HG02642 (cell line): ENCODE data around the gene C2CD3.
"Not testable (repeated sequence)": the region's sequence is repeated elsewhere in the genome, so short reads cannot be mapped to it uniquely, and the experiment has no call there.

Experiments used
- ATAC-seq: cut with Tn5 transposase; IDR thresholded peaks from one replicate; pipeline ENCODE4 v1.9.1; 2021; ENCODE audit warnings: mild to moderate bottlenecking; ENCODE audit not compliant: unreplicated experiment, poor library complexity

C2CD3 gene

DNA sequence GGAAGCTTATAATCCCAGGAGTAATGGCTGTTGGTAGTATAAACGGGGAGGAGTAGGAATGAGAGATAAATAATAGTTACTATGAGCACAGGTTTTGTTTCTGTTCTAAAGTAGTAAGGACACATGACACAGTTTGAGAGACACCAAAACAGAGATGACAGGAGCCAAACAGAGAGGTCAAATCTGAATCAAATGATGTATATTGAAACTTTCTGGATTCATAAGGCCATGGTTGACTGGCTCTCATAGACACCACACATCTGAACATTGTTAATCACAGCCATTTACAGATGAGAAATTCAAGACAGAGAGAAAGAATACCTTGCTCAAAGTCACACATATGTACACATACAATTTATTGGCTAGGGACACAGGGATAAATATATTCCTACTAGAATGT, 98.5 kb downstream of the C2CD3 start:
- ATAC-seq = no peak

GRCh38 chr11:74070723-74071492, 99.9 kb downstream of the C2CD3 start:
- ATAC-seq = no peak

DNA sequence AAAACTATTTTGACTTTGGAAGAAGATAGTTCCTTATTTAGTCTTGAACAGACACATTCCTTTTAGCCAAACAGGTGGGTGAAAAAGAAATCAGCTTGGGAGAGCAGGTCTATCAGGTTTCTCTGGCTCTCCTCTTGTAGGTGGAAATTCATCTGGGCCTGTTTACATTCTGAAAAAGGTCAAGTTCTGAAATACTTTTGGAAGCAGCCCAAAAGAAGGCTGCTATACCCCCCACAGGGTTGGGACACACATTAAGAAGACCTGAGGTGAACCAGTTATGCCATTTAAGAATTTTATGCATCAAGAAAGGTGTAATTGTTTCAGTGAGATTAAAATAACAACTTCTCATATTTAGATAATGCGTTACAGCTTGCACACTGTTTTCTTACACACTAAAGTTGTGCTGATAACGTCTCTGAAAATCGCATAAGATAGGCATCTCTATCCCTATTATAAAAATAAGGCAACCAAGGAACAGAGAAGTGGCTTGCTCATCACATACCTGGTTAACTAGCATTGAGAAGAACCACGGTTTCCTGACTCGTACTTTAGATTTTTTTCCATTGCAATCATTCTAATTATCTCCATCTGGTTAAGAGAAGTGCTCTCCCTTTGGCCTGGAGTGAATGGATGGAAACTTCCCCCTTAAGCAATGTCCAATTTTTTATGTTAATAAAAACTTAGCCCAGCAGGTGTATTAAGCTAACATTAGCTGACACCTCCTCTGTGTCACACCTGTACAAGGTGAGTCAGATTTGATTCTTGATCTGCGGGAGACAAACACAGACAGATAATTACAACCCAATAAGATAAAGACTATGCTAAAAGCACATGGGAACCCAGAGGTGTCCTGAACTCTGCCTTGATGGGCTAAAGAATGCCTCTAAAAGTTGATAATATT, 101.4 kb downstream of the C2CD3 start:
- no peak for ATAC-seq

DNA sequence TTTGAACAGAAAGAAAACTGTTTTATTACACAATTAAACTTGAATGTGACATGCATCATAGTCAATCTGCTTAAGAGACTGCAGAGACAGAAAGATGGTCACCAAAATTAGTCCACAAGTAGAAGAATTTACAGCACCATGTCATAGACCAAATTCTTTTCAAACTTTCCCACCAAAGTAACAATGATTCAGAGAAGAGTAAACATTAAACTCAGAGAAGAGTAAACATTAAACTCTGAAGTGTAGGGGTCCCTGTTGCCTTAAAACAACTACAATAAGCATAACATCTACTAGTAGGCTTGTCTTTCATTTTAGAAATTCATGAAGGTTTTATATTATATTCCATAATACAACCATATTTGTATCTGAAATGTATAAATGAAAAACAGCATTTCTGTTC, 104.1 kb downstream of the C2CD3 start:
- ATAC-seq = not testable (repeated sequence)

DNA sequence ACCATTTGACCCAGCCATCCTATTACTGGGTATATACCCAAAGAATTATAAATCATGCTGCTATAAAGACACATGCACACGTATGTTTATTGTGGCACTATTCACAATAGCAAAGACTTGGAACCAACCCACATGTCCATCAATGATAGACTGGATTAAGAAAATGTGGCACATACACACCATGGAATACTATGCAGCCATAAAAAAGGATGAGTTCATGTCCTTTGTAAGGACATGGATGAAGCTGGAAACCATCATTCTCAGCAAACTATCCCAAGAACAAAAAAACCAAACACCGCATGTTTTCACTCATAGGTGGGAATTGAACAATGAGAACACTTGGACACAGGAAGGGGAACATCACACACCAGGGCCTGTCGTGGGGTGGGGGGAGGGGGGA, 105.3 kb downstream of the C2CD3 start:
- ATAC-seq = not testable (repeated sequence)

DNA sequence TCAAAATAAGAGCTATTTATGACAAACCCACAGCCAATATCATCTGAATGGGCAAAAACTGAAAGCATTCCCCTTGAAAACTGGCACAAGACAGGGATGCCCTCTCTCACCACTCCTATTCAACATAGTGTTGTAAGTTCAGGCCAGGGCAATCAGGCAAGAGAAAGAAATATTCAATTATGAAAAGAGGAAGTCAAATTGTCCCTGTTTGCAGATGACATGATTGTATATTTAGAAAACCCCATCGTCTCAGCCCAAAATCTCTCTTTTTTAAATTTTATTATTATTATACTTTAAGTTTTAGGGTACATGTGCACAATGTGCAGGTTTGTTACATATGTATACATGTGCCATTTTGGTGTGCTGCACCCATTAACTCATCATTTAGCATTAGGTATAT, 107.2 kb downstream of the C2CD3 start:
- ATAC-seq = not testable (repeated sequence)

DNA sequence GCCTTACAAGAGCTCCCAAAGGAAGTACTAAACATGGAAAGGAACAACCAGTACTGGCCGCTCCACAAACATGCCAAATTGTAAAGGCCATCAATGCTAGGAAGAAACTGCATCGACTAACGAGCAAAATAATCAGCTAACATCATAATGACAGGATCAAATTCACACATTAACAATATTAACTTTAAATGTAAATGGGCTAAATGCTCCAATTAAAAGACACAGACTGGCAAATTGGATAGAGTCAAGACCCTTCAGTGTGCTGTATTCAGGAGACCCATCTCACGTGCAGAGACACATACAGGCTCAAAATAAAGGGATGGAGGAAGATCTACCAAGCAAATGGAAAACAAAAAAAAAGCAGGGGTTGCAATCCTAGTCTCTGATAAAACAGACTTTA, 109.2 kb downstream of the C2CD3 start:
- ATAC-seq = not testable (repeated sequence)

DNA sequence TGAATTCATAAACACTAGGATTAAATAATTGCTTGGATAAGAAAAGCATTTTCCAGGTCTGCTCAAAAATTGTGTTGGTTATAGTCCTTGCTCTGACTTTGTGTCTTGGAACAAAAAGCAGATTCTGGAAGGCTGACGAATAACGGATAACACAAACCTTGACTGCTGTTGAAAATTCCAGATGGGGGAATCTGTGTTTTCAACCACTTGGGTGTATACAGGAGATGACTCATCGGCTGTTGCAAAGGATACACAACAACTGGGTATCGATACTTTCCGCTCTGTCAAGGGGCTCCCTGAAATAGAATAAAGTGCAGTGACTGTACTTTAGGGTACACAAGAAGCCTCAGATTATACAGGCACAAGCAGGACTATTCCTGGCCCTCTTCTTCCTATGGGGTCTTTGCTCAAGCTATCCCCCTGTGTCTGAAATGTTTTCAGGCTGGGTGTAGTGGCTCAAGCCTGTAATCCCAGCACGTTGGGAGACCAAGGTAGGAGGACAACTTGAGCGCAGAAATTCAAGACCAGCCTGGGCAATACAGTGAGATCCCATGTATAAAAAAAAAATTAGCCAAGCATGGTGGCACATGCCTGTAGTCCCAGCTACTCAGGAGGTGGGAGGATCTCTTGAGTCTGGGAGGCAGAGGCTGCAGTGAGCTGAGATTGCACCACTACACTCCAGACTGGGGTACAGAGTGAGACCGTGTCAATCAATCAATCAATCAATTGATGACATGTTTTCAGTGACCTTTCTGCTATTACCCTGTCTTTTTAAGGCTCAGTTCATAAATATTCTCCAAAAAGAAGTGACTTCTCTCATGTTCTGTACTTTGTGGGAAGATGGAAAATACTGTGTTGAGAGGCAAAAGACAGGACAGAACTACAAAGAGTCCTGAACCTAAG, 113.3 kb downstream of the C2CD3 start:
- ATAC-seq = no peak

- no peak for ATAC-seq
Observed at GRCh38 chr11:74055938-74056337, 114.9 kb downstream of the C2CD3 start.

DNA sequence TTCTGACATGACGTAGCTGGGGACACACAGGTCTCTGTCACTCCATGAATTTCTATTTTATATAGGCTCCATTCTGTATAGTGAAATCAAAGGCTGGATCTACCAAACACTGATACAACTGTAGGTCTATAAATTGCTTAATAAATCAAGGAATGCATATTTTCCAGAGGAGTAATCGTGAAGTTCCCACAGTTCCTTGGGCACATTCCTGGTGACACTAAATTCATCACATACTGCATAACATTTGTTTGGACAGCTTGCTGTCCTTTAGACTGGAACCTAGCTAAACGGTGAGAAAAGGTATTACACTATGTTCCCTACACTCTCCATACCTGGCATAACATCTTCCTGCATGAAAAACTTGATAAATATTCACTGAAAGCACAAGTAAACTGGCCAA, 120.3 kb downstream of the C2CD3 start:
- no peak for ATAC-seq

DNA sequence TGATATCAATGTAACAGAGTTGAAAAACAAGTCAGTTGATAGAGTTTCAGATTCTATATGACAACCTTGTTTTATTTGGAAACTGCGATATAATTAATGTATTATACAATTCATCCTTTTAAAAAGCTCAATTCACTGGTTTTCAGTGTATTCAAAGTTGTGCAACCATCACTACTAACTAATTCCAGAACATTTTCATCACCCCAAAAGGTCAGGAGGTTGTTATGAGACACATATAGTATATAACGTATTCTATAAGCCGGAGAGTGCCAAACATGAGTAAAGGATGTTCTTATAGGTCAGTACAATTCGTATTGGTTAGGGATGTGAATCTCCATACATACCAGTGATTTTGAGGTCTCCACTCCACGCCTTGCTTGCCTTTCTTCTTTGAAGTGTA, 121.8 kb downstream of the C2CD3 start:
- ATAC-seq = no peak

- no peak for ATAC-seq
Observed at GRCh38 chr11:74044538-74044937, 126.3 kb downstream of the C2CD3 start.

DNA sequence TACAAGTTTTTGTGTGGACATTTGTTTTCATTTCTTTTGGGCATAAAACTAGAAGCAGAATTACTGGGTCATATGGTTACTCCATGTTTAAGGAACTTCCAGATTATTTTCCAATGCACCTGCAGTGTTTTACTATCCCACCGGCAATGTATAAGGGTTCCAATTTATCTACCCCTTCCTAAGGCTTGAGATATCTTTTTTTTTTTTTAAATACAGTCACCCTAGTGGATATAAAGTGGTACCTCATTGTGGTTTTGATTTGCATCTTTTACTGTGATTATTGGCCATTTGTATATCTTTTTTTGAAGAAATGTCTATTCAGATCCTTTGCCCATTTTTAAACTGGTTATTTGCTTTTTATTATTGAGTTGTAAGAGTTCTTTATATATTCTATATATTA, 127.4 kb downstream of the C2CD3 start:
- no peak for ATAC-seq

DNA sequence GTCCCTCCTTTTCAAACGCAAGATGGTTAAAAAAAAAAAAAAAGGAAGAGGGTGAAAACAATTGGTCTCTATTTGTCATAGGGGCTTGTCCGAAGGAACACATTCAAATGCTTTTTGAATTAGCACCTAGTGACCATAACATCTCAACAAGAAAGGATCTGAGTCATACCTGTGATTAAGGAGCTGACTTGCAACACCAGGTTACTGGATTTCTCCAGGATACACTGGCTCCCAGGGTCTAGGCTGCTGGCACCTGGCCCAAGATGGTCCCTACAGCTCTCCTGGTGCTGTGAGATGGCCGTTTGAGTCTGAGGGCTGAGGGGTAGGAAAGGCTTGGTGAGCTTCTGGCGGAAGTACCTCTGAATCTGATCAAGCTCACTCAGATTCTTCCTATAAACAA, 133.5 kb downstream of the C2CD3 start:
- no peak for ATAC-seq

DNA sequence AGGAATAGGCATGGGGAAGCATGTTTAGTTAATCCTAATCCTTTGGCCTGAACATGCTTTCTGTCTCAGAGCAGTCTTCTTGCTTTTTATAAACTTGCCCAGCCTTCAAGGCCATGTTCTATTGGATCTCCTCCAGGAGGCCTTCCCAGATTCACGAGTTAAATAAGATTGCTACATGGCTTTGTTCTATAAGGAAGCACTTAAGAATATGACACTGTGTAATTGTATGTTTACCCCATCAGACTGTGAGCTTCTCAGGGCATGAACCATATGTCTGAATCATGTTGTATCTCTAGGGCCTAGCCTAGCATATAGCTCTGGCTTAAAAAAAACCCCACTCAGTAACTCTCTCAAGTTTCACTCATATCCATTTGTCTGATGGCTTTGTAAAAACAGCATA, 135.5 kb downstream of the C2CD3 start:
- no peak for ATAC-seq

DNA sequence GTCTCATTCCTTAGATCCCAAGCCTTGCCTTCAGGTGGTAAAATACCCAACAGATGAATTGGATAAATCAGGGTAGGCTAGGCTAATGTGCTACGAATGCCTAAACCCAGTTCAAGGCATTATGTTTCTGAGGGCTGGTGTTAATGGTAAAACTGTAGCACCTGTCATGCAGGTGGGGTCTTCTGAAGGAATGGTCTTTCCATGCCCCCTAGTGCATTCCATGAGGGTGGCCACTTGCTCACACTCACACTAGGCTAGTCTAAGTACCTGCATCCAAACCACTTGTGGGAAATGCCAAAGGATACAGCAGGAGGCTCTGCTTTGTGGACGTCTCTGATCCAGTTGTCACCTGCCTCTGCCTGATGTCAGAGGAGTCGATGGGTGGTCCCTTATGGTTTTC, 137.8 kb downstream of the C2CD3 start:
- no peak for ATAC-seq

DNA sequence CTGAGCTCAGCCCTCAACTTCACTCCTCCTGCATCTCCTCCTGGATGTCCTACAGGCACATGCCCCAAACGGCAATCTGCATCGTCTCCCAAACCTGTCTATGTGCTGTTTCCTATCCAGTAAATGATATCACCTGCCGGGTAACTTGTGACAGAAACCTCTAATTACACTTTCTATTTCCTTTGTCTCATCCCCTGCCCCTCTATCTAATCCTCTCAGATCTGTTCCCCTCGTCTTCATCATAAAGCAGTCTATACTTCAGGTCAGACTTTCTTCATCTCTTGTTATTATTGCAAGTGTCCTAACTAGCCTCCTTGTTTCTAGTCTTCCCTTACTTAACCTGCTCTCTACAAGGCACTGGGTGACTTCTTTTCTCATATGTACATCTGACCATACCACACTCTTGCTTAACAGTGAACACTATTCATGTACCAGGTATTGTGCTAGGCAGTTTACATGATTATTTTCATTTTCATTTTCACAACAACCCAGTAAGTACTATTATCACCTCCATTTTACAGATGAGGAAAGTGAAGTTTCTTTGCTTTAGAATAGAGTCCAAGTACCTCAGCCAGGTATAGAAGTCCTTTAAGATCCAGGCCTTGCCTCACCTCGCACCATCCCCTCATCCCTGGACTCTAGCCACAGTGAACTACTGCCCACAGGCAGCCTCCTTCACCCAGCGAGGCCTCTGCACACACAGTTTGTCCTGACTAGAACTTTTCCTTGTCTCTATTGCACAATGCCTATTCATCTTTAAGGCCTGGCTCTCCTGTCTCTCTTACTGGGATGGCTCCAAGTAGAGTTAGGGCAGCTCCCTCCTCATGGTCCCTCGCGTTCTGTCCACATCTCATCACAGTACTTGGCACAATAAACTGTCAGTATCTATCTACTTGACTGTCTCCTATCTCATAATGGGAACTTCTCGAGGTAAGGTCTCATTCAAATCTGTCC, 139.8 kb downstream of the C2CD3 start:
- no peak for ATAC-seq

DNA sequence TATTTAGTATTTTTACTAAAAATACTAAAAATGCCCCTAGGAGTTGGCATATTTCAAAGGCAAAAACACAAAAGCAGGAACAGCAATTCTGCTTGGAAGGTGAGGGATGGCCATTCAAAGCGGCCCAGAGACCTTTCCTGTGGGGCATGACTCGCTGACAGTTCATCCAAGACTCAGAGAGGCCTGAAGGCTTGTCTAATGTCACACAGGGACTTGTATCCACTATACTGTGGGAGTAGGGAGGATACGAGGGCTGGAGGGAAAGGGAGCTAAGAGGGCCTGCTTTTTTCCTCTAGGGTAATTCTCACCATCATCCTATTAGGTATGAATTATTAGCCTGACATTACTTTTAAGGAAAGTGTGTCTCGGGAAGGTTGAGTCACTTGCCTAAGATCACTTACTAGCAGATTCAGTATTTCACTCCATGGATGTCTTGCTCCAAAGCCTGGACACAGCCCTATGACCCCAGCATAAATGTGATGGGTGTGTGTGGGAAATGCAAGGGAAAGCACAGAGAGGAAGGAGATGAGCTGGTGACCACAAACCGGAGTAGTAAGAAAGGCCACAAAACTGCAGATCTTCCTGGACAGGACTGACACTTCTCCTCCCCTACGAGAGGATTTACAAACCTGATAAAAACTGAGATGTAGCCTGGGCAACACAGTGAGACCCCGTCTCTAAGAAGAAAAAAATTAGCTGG, 145.2 kb downstream of the C2CD3 start:
- no peak for ATAC-seq
